GM18519 (cell line): ENCODE measurements around the gene INPP5A.

Experiments
- ATAC-seq: cut with Tn5 transposase; IDR thresholded peaks from one replicate; pipeline ENCODE4 v1.9.1; 2021; ENCODE audit warnings: mild to moderate bottlenecking, moderate library complexity; ENCODE audit not compliant: unreplicated experiment, low FRiP score

Gene INPP5A

GRCh38 chr10:132639470-132639869, 101.9 kb downstream of the INPP5A start:
- ATAC-seq = no peak

- no peak for ATAC-seq
Observed at GRCh38 chr10:132640326-132641125, 102.9 kb downstream of the INPP5A start.

GRCh38 chr10:132641401-132641800, 103.8 kb downstream of the INPP5A start:
- no peak for ATAC-seq

GRCh38 chr10:132641966-132642731, 104.6 kb downstream of the INPP5A start:
- ATAC-seq = no peak

- ATAC-seq = no peak
Observed at GRCh38 chr10:132642732-132643008, 105.1 kb downstream of the INPP5A start.

- no peak for ATAC-seq
Observed at GRCh38 chr10:132643709-132644526, 106.3 kb downstream of the INPP5A start.

- ATAC-seq = no peak
Observed at GRCh38 chr10:132644527-132645246, 107.1 kb downstream of the INPP5A start.

GRCh38 chr10:132645247-132645530, 107.6 kb downstream of the INPP5A start:
- ATAC-seq = no peak

GRCh38 chr10:132645630-132646442, 108.2 kb downstream of the INPP5A start:
- ATAC-seq = no peak

GRCh38 chr10:132646443-132647097, 109.0 kb downstream of the INPP5A start:
- ATAC-seq = no peak

- no peak for ATAC-seq
Observed at GRCh38 chr10:132647424-132647823, 109.8 kb downstream of the INPP5A start.

- ATAC-seq = no peak
Observed at GRCh38 chr10:132648072-132648850, 110.7 kb downstream of the INPP5A start.

- no peak for ATAC-seq
Observed at GRCh38 chr10:132648851-132649528, 111.4 kb downstream of the INPP5A start.

GRCh38 chr10:132649651-132650360, 112.2 kb downstream of the INPP5A start:
- ATAC-seq = no peak

GRCh38 chr10:132650611-132651250, 113.1 kb downstream of the INPP5A start:
- no peak for ATAC-seq

GRCh38 chr10:132651511-132652029, 114.0 kb downstream of the INPP5A start:
- ATAC-seq = no peak

GRCh38 chr10:132652446-132652845, 114.9 kb downstream of the INPP5A start:
- ATAC-seq = no peak
